ENCODE results near the gene LTK.

DNA sequence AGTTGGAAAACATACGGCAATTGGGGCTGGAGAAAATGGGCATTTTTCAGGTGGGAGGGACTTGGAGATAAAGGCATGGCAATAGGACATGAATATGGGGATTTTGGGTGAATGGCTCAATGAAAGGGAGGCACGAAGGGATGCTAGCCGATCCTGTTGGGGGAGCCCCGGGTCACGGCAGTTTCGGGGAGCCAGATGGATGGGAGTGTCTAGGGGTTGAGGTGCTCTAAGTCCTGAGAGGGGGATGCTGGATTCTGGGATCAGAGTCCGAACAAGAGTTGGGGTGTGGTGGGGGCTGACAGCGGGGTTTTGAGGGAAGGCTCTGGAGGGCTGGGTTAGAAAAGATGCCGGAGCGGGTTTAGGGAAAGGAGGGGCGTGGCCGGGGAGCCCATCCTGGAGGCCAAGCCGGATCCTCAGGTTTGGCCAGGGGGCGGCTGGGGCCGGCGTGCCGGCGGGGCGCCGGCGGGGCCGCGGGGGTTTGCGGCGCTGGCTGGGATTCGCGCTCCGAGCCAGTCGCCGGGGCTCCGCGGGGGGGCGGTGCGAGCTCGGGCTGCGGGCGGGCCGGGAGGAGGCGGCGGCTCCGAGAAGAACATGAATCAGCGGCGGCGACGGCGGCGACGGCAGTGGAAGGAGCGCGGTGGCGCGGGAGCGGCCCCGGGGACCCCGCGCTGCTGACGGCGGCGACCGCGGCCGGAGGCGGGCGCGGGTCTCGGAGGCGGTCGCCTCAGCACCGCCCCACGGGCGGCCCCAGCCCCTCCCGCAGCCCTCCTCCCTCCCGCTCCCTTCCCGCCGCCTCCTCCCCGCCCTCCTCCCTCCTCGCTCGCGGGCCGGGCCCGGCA, 45.0 kb upstream of the LTK start, which contains the start of gene TYRO3:
- TF ChIP-seq, protein P1, sequence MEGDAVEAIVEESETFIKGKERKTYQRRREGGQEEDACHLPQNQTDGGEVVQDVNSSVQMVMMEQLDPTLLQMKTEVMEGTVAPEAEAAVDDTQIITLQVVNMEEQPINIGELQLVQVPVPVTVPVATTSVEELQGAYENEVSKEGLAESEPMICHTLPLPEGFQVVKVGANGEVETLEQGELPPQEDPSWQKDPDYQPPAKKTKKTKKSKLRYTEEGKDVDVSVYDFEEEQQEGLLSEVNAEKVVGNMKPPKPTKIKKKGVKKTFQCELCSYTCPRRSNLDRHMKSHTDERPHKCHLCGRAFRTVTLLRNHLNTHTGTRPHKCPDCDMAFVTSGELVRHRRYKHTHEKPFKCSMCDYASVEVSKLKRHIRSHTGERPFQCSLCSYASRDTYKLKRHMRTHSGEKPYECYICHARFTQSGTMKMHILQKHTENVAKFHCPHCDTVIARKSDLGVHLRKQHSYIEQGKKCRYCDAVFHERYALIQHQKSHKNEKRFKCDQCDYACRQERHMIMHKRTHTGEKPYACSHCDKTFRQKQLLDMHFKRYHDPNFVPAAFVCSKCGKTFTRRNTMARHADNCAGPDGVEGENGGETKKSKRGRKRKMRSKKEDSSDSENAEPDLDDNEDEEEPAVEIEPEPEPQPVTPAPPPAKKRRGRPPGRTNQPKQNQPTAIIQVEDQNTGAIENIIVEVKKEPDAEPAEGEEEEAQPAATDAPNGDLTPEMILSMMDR (IDR thresholded peaks at IDR 0.05; ENCODE audit: low read depth, low read length, poor library complexity, severe bottlenecking): no peak
- TF ChIP-seq EZH2phosphoT487 (IDR thresholded peaks at IDR 0.05; ENCODE audit: borderline replicate concordance, low read length): no peak
